T-helper 1 cell (primary cell): ENCODE data around the gene ASF1A.

Source experiments
- DNase-seq, 5 donors: peaks; one replicate each; pipeline ENCODE4 v3.0.0-alpha.2; 2012 to 2020

The ASF1A gene

GRCh38 chr6:118882314-118882905 lies 11.5 kb upstream of the ASF1A start:
- no peak for DNase-seq

GRCh38 chr6:118886641-118887040 lies 7.3 kb upstream of the ASF1A start:
- no peak for DNase-seq

GRCh38 chr6:118889163-118889562 lies 4.8 kb upstream of the ASF1A start:
- no peak for DNase-seq

DNA sequence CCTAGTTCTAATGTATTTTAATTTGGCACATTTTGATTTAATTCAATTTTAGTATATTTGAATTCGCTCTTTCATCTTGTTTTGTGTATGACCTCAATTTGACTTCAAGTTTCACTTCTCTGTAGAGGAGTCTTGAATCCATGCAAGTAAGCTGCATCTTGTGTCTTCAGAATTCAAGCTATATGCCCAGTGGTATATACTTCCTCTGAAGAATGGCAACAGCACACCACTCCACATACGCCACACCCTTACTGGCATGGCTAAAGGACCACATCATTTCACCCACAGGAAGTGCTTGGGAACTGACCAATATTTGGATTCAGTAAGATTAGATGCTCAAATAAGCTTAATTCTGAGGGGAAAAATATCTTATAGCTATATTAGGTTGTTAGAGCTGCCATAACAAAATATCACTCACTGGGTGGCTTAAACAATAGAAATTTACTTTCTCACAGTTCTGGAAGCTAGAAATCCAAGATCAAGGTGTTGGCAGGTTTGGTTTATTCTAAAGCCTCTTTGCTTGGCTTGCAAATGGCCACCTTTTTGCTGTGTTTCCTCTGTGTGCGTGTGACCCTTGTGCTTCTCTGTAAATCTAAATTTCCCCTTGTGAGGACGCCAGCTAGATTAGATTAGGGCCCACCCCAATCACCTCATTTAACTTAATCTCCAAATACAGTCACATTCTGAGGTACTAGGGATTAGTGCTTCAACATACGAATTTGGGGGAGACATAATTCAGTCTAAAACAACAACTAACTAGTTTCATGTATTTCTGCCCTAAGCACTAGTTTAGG lies 2.8 kb upstream of the ASF1A start:
- DNase-seq, result peak in 1 of 5 donors; percentile 20

- peak in 1 of 5 donors; percentile 40 for DNase-seq
Measured at GRCh38 chr6:118892355-118892991, 1.5 kb upstream of the ASF1A start.

- DNase-seq, result peak; percentile 12 to 84 (median 45)
Measured at GRCh38 chr6:118893064-118893806, 717 bp upstream of the ASF1A start.

DNA sequence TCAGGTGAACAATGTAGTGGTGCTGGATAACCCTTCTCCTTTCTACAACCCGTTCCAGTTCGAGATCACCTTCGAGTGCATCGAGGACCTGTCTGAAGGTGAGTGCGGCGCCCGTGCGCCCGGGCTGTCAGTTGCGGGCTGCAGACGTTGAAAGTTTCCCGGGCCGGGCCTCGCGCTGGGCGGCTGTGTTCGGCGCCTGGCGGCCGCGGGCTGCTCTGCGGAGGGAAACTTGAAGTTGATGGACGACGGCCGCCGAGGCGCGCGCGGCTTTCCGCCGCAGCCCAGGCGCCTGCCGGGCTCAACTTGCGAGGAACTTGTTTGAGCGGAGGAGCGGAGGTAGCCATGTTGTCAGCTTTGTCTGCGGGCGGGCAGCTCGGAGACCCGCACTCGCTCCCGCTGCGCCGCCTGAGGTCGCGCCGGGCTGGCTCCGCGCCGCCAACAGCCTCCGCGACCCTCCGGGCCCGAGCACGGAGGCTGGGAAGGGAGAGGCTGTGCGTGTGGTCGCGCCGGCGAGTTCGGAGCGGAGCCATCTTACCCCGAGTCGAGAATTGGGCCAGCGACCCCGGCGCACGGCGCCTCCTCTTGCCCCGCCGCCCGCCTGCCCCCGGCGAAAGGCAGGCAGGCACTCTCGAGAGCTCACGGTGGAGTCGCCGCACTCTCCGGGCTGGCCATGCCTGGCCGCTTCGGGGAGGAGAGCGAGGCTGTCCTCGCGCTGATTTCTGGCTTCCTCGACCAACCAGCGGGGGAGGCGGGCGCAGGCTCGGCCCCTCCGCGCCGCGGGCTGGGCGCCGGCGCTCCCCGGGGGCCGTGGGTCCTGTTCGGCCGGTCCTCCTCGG lies 691 bp downstream of the ASF1A start:
- peak; percentile 40 to 76 (median 56) for DNase-seq

DNA sequence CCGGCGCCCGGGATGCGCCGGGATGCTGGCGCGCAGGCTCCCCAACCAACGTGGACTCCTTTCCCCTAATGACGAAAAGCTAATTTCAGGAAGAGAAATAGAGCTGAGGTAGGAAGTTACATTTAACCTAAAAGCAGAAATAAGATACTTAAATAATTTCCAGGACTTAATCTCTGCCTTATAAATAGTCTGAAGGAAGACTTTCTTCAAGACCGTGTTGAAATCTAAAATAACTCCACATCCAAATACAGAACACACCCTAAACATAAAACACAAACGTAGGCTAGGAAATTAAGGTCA lies 1.3 kb downstream of the ASF1A start:
- DNase-seq, result no peak

GRCh38 chr6:118895859-118896258 lies 1.9 kb downstream of the ASF1A start:
- DNase-seq, result no peak

- DNase-seq, result peak in 1 of 5 donors; percentile 75
Measured at GRCh38 chr6:118896339-118897136, 2.6 kb downstream of the ASF1A start.

DNA sequence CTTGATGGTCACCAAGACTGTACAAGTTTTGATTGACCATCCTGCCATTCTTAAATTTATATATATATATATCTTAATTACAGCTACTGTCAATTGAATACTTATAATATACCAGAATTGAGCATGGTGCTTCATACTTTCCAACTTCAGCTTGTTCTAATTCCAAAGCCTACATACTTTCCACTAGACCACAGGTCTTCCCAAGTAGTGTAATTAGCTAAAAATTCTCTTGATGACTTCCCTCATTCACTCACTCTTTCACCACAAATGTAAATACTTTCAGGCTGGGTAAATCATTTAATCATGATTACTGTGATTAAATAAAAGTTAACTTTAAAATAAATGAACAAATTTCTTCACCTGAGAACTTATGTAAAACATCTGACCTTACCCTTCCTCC lies 3.4 kb downstream of the ASF1A start:
- DNase-seq, result no peak

DNA sequence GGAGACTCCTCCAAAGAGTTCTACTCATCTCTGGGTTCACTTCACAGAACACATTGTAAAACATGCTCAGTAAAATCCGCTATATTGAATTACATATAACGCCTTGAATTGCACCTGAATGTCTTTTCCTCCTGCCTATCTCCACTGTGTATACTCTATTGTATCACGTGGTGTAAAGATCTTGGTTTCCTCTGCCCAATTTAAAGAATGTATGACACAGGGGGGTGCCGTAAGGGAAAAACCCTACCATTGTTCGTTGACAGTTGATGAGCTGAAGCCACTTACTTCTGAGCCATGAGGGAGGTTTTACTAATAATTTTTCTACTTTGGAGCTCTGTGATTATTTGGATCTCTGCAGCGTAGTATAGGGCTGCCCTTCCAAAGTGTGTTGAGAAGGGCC lies 6.0 kb downstream of the ASF1A start:
- DNase-seq, result peak in 1 of 5 donors; percentile 43

DNA sequence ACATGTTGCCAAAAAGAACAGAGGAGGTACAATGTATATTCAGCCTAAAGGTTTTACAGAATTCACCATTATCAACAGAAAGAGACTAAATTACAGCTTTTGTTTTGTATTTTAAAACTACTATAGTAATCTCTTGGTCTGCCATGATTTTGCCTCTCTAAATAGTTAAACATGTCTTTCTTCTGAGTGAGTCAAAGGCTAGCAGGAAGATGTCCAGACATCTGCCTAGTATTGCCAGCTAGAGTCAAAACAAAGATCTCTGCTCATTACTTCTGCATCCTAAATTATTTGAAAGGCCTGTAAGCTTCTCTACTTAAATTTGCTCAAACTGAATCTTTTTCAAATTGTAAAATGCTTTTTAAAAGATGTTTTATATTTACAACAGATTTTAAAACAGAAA lies 8.8 kb downstream of the ASF1A start:
- no peak for DNase-seq

DNA sequence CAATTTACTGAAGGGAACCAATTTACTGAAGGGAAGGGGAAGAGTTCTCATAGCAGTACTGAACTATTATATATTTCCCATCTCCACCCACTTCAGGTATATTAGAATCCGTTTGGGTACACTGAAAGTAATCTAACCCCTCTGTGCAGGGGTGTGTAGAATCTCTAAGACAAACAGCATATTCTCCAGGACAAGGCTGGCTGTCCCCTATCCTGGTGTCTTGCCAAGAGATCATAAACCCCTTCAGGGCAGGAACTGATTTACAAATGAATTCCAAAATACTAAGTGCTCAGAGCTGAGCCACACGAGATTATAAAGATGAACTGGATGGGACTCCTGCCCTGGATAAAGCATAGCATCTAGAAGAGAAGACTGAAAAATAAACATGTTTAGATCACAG lies 9.2 kb downstream of the ASF1A start:
- DNase-seq, result no peak

GRCh38 chr6:118903691-118904090 lies 9.7 kb downstream of the ASF1A start:
- DNase-seq, result no peak

DNA sequence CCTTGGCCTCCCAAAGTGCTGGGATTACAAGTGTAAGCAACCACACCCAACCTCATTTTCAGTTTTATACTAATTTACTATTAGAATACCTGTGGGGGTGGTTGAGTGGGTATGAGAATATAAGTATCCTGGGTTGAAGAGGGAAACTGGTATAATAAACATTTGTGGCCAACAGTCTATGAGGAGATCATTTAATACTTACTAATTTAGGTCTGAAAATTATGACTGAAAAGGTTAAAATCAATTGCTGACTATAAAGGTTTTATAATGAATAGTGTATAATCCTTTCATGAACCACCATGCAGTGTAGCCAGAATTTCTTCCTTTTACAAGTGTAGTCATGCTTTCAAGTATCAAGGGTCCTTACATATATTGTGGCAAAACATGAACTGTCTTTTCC lies 11.1 kb downstream of the ASF1A start:
- DNase-seq, result no peak

DNA sequence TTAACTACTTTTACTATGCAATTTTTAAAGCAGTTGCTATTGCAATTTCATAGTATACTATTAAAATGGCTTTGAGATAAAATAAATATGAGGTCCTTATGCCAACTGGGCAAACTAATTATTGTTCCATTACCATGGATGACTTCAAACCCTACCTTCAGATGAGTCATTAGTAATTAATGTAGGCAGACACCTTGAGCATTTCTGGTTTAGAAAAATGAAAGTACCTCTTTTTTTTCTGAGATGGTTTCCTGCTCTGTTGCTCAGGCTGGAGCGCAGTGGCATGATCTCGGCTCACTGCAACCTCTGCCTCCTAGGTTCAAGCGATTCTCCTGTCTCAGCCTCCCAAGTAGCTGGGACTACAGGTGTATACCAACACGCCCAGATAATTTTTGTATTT lies 11.9 kb downstream of the ASF1A start:
- no peak for DNase-seq

GRCh38 chr6:118908441-118908840 lies 14.5 kb downstream of the ASF1A start:
- no peak for DNase-seq

DNA sequence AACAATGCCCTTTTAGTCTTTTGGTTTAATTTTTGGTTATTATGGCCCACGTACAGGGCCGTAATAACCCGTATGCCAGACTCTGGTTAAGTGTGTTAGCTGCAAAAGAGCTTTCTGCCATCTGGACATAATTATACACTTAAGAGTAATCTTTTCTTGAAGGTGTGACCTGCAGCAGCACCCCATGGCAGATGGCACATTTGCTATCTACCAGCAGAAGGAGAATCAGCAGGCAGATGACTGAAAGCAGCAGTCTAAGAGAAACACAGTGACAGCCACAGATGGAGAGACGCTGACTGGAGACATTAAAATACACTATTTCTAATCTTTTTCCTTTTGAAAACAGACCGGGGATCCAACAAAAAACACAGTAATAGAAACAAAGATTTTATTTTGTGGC lies 18.7 kb downstream of the ASF1A start:
- no peak for DNase-seq

DNA sequence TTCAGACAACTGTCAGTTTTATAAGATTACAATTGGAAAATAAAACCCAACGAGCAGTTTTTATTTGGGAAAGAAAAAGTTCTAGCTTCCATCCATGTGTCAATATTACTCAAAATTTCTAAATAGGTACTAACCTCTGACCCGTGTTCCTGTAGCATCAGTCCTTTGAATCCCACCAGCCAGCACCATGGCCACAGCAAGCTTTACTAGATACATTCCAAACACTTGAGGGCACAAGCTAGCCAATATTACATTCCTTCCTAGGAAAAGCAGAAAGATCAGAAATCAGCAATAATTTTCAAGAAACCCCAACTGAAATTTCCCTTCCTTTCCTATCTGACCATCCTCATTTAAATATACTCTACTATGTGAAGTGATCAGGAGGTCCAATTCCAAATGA lies 19.2 kb downstream of the ASF1A start:
- no peak for DNase-seq

- DNase-seq, result no peak
Measured at GRCh38 chr6:118914598-118914997, 20.6 kb downstream of the ASF1A start.
